HepG2 (cell line): Measurements from ENCODE around the gene BBLN. TPM values are rescaled to one million over a fixed set of nuclear protein-coding genes. Genes with fewer than 3 reads are reported as not detected.
A peak's percentile ranks its signal among the peaks of the same experiment; 100 is the strongest.

Experiments used
- ATF7-NPFF ChIP-seq: sonication (generic); formaldehyde crosslinking; IDR thresholded peaks from 2 replicates; pipeline ENCODE4 v1.8.1; 2023; ENCODE audit warnings: mild to moderate bottlenecking, low read depth, missing genetic modification reagents, moderate library complexity
- CREM ChIP-seq, 2 experiments: sonication (generic) in 1 of 2; formaldehyde crosslinking in 1 of 2; IDR thresholded peaks; 2 replicates each; pipeline versions ENCODE4 v1.4.0 to v1.6.1; 2016 to 2020; ENCODE audit warnings: antibody characterized with exemption in 1 of 2, mild to moderate bottlenecking in 1 of 2, missing genetic modification reagents in 1 of 2
- ETV5 ChIP-seq: IDR thresholded peaks from 2 replicates; pipeline ENCODE4 v1.6.1; 2018; ENCODE audit warnings: missing biosample characterization, missing genetic modification reagents, inconsistent platforms, borderline replicate concordance
- KDM3A ChIP-seq: IDR thresholded peaks from 2 replicates; pipeline ENCODE4 v1.6.1; 2018; ENCODE audit warnings: low read depth, missing compliant biosample characterization
- MNT ChIP-seq: fragments of 450-650 bp; IDR thresholded peaks from 2 replicates; pipeline ENCODE4 v1.6.1; 2016
- MXD1 ChIP-seq: sonication (generic); formaldehyde crosslinking; IDR thresholded peaks from 2 replicates; pipeline ENCODE4 v1.4.0; 2020; ENCODE audit warnings: mild to moderate bottlenecking, missing genetic modification reagents
- NCOA5 ChIP-seq: sonication (generic); formaldehyde crosslinking; IDR thresholded peaks from 2 replicates; pipeline ENCODE4 v1.4.0; 2020; ENCODE audit warnings: missing genetic modification reagents
- NFIC ChIP-seq: IDR thresholded peaks from 2 replicates; pipeline ENCODE4 v1.6.1; 2012; ENCODE audit warnings: mild to moderate bottlenecking, low read length, inconsistent platforms
- PAWR ChIP-seq: sonication (generic); formaldehyde crosslinking; IDR thresholded peaks from 2 replicates; pipeline ENCODE4 v1.4.0; 2020; ENCODE audit warnings: missing genetic modification reagents, mild to moderate bottlenecking, borderline replicate concordance
- POLR2G ChIP-seq: fragments of 200-400 bp; formaldehyde crosslinking; IDR thresholded peaks from 2 replicates; pipeline ENCODE4 v1.6.1; 2018; ENCODE audit warnings: mild to moderate bottlenecking, low read depth, low read length, moderate library complexity
- RXRB ChIP-seq: IDR thresholded peaks from 2 replicates; pipeline ENCODE4 v1.6.1; 2016; ENCODE audit warnings: borderline replicate concordance, missing genetic modification reagents, missing compliant biosample characterization
- YEATS2 ChIP-seq: sonication (generic); formaldehyde crosslinking; IDR thresholded peaks from 2 replicates; pipeline ENCODE4 v1.4.0; 2020; ENCODE audit warnings: missing genetic modification reagents, borderline replicate concordance
- ZFP37 ChIP-seq: sonication (generic); formaldehyde crosslinking; IDR thresholded peaks from 2 replicates; pipeline ENCODE4 v1.4.0; 2020; ENCODE audit warnings: missing genetic modification reagents, borderline replicate concordance
- ZNF180 ChIP-seq: sonication (generic); formaldehyde crosslinking; IDR thresholded peaks from 2 replicates; pipeline ENCODE4 v1.4.0; 2020; ENCODE audit warnings: low read depth, missing genetic modification reagents, borderline replicate concordance
- ZNF280D ChIP-seq: sonication (generic); formaldehyde crosslinking; IDR thresholded peaks from 2 replicates; pipeline ENCODE4 v1.5.1; 2020; ENCODE audit warnings: mild to moderate bottlenecking, missing genetic modification reagents
- ZNF572 ChIP-seq: sonication (generic); formaldehyde crosslinking; IDR thresholded peaks from 2 replicates; pipeline ENCODE4 v1.5.1; 2020; ENCODE audit warnings: mild to moderate bottlenecking, missing genetic modification reagents
- ZNF782 ChIP-seq: sonication (generic); formaldehyde crosslinking; IDR thresholded peaks from 2 replicates; pipeline ENCODE4 v1.4.0; 2020; ENCODE audit warnings: missing genetic modification reagents, mild to moderate bottlenecking, borderline replicate concordance
- ZSCAN9 ChIP-seq: IDR thresholded peaks from 2 replicates; pipeline ENCODE4 v1.6.1; 2016; ENCODE audit warnings: borderline replicate concordance
- polyA plus RNA-seq, 8 experiments: library from polyadenylated mRNA; depleted of rRNA in 3 of 8; stranded (reverse) in 7 of 8; unstranded in 1 of 8; fragments of >200 nt; fragmentation: Illumina TruSeq in 4 of 8; extraction: Trizol in 4 of 8; gene quantifications; 2 replicates each; pipeline versions ENCODE4 v1.2.1 to v1.2.3, GENCODE V29; 2011 to 2016; ENCODE audit warnings: low read depth in 4 of 8, missing spikeins in 1 of 8, mixed read lengths in 1 of 8; ENCODE audit not compliant: insufficient read depth in 1 of 8
- total RNA-seq, 5 experiments: library from RNA; depleted of rRNA; stranded (reverse); fragments of >200 nt; fragmentation: Illumina TruSeq; extraction: Trizol; gene quantifications; 2 replicates each; pipeline ENCODE4 v1.2.3, GENCODE V29; 2016; ENCODE audit warnings: low read depth in 1 of 5
- TF ChIP-seq, protein P1 (sequence below): sonication (generic); formaldehyde crosslinking; IDR thresholded peaks from 2 replicates; pipeline ENCODE4 v1.4.0; 2020; ENCODE audit warnings: missing genetic modification reagents
- TF ChIP-seq, protein P2 (sequence below): sonication (generic); formaldehyde crosslinking; IDR thresholded peaks from 2 replicates; pipeline ENCODE4 v1.8.0; 2022; ENCODE audit warnings: missing genetic modification reagents, mild to moderate bottlenecking, moderate library complexity, borderline replicate concordance

BBLN gene
- total and polyA plus RNA-seq, 2 of the 13 experiments (the other 11 are each of a cell fraction or from before 2014, with no cell fraction given): 27.6 to 33.1 TPM

DNA sequence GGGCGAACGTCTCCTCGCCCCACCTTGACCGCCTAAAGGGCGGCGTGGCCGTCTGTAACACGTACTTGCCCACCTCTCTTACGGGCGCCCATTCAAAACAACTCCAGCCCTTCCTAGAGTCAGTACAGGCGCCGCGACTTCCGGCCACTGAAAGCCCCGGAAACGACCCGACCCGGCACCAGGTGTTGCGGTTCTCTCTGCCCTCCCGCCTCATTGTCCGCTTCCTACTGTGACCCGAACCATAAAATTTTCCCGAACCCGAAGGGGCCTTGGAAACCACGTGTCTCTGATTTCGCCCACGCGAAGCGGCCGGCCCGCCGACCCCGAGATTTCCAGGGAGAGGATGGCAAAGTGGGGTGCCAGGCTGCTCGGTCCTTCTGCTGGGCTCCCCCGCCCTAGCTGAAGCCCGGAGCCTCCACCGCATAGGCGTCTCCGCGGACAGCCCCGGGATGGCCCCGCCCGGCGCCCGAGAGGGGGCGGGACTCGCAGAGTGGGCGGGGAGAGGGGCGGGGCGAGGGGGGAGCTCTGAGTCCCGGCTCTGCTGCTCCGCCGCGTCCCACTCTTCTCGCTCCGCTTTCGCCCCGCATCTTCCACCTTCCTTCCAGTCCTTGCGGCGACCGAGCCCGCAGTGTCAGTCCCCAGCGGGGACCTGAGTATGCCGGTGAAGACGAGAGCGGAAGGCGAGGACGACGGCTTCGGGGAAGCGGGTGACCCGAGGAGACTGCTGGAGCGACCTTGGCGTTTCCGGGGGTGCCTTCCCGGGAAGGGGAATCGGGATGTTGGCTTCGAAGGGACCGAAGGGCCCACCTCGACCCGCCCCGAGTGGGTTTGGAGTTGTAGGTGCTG is 31.9 kb upstream of the BBLN start (continued):
- TF ChIP-seq ZNF280D (CRISPR knock-in tag): no peak
- peak; percentile 57 for TF ChIP-seq POLR2G
- no peak for TF ChIP-seq ZNF180 (CRISPR knock-in tag)
- TF ChIP-seq YEATS2 (CRISPR knock-in tag): peak; percentile 74; the same call in 1 of the 2 replicates
- no peak for TF ChIP-seq RXRB
- TF ChIP-seq ZNF782 (CRISPR knock-in tag): no peak
- TF ChIP-seq MXD1 (CRISPR knock-in tag): peak; percentile 86; the same call in 1 of the 2 replicates
- 0 out of 2 replicates have a peak, but pooled peaks have one; percentile 59 for TF ChIP-seq KDM3A (CRISPR knock-in tag)
- TF ChIP-seq ZNF572 (CRISPR knock-in tag): 0 out of 2 replicates have a peak, but pooled peaks have one; percentile 29
- TF ChIP-seq PAWR (CRISPR knock-in tag): no peak
- TF ChIP-seq, protein P1, sequence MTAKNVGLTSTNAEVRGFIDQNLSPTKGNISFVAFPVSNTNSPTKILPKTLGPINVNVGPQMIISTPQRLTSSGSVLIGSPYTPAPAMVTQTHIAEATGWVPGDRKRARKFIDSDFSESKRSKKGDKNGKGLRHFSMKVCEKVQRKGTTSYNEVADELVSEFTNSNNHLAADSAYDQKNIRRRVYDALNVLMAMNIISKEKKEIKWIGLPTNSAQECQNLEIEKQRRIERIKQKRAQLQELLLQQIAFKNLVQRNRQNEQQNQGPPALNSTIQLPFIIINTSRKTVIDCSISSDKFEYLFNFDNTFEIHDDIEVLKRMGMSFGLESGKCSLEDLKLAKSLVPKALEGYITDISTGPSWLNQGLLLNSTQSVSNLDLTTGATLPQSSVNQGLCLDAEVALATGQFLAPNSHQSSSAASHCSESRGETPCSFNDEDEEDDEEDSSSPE (CRISPR knock-in tag): peak; percentile 47; the same call in 1 of the 2 replicates
- TF ChIP-seq, protein P2, sequence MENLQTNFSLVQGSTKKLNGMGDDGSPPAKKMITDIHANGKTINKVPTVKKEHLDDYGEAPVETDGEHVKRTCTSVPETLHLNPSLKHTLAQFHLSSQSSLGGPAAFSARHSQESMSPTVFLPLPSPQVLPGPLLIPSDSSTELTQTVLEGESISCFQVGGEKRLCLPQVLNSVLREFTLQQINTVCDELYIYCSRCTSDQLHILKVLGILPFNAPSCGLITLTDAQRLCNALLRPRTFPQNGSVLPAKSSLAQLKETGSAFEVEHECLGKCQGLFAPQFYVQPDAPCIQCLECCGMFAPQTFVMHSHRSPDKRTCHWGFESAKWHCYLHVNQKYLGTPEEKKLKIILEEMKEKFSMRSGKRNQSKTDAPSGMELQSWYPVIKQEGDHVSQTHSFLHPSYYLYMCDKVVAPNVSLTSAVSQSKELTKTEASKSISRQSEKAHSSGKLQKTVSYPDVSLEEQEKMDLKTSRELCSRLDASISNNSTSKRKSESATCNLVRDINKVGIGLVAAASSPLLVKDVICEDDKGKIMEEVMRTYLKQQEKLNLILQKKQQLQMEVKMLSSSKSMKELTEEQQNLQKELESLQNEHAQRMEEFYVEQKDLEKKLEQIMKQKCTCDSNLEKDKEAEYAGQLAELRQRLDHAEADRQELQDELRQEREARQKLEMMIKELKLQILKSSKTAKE (CRISPR knock-in tag): peak; percentile 48; the same call in 1 of the 2 replicates
- TF ChIP-seq ATF7-NPFF (CRISPR knock-in tag): peak; percentile 74
- TF ChIP-seq ZSCAN9 (CRISPR knock-in tag): no peak
- TF ChIP-seq ZFP37 (CRISPR knock-in tag): peak; percentile 67; the same call in 1 of the 2 replicates
- TF ChIP-seq NCOA5 (CRISPR knock-in tag): no peak
- TF ChIP-seq MNT: peak; percentile 85
- no peak for TF ChIP-seq NFIC
- TF ChIP-seq ETV5 (CRISPR knock-in tag): peak; percentile 48; the same call in 1 of the 2 replicates
- TF ChIP-seq CREM (IDR thresholded peaks at IDR 0.05): peak; percentile 52; the same call in 1 of the 2 replicates
- no peak for TF ChIP-seq CREM (CRISPR knock-in tag; IDR thresholded peaks at IDR 0.05)
